Measurements from ENCODE around the gene GYG2. TPM values are rescaled to one million over a fixed set of nuclear protein-coding genes. Genes with fewer than 3 reads are reported as not detected.

GYG2 gene
- total RNA-seq, 1 experiment from 2014 or later, result 1.7 TPM

DNA sequence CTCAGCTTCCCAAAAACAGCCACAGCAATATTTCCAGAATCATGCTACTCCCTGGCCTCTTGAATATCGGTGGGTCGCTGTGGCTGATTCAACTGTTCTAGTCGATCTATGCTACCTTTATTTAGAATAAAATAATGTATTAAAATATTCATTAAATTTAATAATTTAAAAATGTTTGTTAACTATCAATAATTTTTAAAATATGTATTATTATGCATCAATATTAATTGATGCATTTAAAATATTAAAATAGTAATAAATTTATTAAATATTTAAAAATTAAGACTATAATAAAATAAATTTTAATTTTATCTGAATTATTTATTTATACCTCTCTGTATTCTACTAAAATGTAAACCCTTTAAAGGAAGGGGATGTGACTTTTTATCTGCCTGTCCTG, 81.4 kb downstream of the GYG2 start:
- Histone ChIP-seq H3K36me3 (ENCODE audit: low read depth) (no peaks in the 10 kb centered on the region), H3K27me3 (ENCODE audit: insufficient read depth, low read depth) (no peaks in the 10 kb centered on the region), H3K79me2 (ENCODE audit: low read depth) (no peaks in the 10 kb centered on the region), H3K4me1 (replicated peaks; ENCODE audit: insufficient read depth) (no peaks in the 10 kb centered on the region), H3K27ac (no peak overlapping the region), H2AFZ (no peak overlapping the region), H3K9me3 (ENCODE audit: insufficient read depth, low read depth) (no peaks in the 10 kb centered on the region), H4K20me1 (ENCODE audit: insufficient read depth) (no peaks in the 10 kb centered on the region), H3K9me2 (ENCODE audit: insufficient read depth) (no peaks in the 10 kb centered on the region), H3K4me3 (no peak overlapping the region), H3K4me2 (no peak overlapping the region), H3F3A (ENCODE audit: insufficient read depth, low read depth) (no peaks in the 10 kb centered on the region)
- POLR2A ChIA-PET (ENCODE audit: unreplicated experiment), result no interaction called here
- intact Hi-C loops (cut with micrococcal nuclease; ENCODE audit: unreplicated experiment), result no loop called here
- TF ChIP-seq, protein P1, sequence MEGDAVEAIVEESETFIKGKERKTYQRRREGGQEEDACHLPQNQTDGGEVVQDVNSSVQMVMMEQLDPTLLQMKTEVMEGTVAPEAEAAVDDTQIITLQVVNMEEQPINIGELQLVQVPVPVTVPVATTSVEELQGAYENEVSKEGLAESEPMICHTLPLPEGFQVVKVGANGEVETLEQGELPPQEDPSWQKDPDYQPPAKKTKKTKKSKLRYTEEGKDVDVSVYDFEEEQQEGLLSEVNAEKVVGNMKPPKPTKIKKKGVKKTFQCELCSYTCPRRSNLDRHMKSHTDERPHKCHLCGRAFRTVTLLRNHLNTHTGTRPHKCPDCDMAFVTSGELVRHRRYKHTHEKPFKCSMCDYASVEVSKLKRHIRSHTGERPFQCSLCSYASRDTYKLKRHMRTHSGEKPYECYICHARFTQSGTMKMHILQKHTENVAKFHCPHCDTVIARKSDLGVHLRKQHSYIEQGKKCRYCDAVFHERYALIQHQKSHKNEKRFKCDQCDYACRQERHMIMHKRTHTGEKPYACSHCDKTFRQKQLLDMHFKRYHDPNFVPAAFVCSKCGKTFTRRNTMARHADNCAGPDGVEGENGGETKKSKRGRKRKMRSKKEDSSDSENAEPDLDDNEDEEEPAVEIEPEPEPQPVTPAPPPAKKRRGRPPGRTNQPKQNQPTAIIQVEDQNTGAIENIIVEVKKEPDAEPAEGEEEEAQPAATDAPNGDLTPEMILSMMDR (conservative IDR thresholded peaks at IDR 0.05), result no peak
- TF ChIP-seq EZH2 (IDR thresholded peaks at IDR 0.05; ENCODE audit: low read depth), result no peak
- no TSS peak for BruUV-seq (replicated peaks)
- DNase-seq, result no peak
- CTCF ChIA-PET, result no interaction called here

DNA sequence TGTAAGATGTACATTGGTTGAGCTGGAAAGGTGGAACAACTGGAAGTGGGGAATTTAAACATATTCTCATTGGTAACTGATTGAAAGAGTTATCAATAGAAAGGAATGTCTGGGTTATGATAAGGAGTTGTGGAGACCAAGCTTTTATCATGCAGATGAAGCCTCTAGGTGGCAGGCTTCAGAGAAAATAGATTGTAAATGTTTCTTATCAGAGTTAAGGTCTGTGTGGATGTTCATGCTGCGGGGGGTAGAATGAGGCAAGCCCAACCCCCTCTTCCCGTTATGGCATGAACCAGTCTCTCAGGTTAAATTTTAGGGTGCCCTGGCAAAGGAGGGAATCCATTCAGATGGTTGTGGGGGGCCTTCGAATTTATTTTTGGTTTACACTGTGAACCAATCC, 84.4 kb downstream of the GYG2 start:
- POLR2A ChIA-PET (ENCODE audit: unreplicated experiment), result interaction anchor here (0.5 kb wide), 1 partner anchor 13 kb away, joined by 8 read pairs; no protein-coding TSS in a partner anchor
- CTCF ChIA-PET, result interaction anchor here (0.6 kb wide), 1 partner anchor 885 kb away, joined by 3 read pairs; no protein-coding TSS in a partner anchor
- no TSS peak for BruUV-seq (replicated peaks)
- H3K9me3 ChIP-seq (ENCODE audit: insufficient read depth, low read depth), result no peaks in the 10 kb centered on the region
- no peaks in the 10 kb centered on the region for H3K79me2 ChIP-seq (ENCODE audit: low read depth)
- intact Hi-C loops (cut with micrococcal nuclease; ENCODE audit: unreplicated experiment), result no loop called here
- no peaks in the 10 kb centered on the region for H3F3A ChIP-seq (ENCODE audit: insufficient read depth, low read depth)
- no peak overlapping the region for H2AFZ ChIP-seq
- no peak for DNase-seq
- H3K27ac ChIP-seq, result no peak overlapping the region
- H3K36me3 ChIP-seq (ENCODE audit: low read depth), result no peaks in the 10 kb centered on the region
- no peaks in the 10 kb centered on the region for H3K4me1 ChIP-seq (replicated peaks; ENCODE audit: insufficient read depth)
- no peak for TF ChIP-seq EZH2 (IDR thresholded peaks at IDR 0.05; ENCODE audit: low read depth)
- TF ChIP-seq, protein P1 (conservative IDR thresholded peaks at IDR 0.05), result peak; percentile 45; the same call in 1 of the 2 replicates
- no peak overlapping the region for H3K4me2 ChIP-seq
- no peaks in the 10 kb centered on the region for H4K20me1 ChIP-seq (ENCODE audit: insufficient read depth)
- no peak overlapping the region for H3K4me3 ChIP-seq
- no peaks in the 10 kb centered on the region for H3K9me2 ChIP-seq (ENCODE audit: insufficient read depth)
- no peaks in the 10 kb centered on the region for H3K27me3 ChIP-seq (ENCODE audit: insufficient read depth, low read depth)

DNA sequence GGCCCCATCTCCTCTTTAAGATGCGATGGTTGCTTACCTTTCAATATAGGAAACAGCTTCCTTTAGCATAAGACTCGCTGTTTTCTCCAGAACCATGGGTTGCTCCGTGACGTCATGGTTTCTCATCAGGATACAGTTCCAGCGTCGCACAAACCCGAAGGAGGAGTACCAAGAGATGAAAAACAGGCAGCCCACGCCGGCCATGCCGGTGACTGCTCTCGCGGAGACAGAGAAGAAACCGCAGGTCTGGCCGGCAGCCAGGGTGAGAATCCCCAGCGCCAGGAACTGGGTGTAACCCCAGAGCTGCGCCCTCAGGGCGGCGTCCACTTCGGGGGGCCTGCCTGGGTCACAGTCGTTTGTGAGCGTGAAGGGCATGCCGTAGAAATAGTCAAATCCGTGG, 89.0 kb downstream of the GYG2 start:
- no peak for TF ChIP-seq EZH2 (IDR thresholded peaks at IDR 0.05; ENCODE audit: low read depth)
- TF ChIP-seq, protein P1 (conservative IDR thresholded peaks at IDR 0.05), result no peak
- Histone ChIP-seq H3K79me2 (ENCODE audit: low read depth) (no peaks in the 10 kb centered on the region), H3K4me3 (no peak overlapping the region), H3K27me3 (ENCODE audit: insufficient read depth, low read depth) (no peaks in the 10 kb centered on the region), H3K9me3 (ENCODE audit: insufficient read depth, low read depth) (no peaks in the 10 kb centered on the region), H3K4me1 (replicated peaks; ENCODE audit: insufficient read depth) (no peaks in the 10 kb centered on the region), H3K4me2 (no peak overlapping the region), H4K20me1 (ENCODE audit: insufficient read depth) (no peaks in the 10 kb centered on the region), H3K27ac (no peak overlapping the region), H2AFZ (no peak overlapping the region), H3K9me2 (ENCODE audit: insufficient read depth) (no peaks in the 10 kb centered on the region), H3F3A (ENCODE audit: insufficient read depth, low read depth) (no peaks in the 10 kb centered on the region), H3K36me3 (ENCODE audit: low read depth) (no peaks in the 10 kb centered on the region)
- ChIA-PET POLR2A (ENCODE audit: unreplicated experiment) (no interaction called here), CTCF (no interaction called here)
- no TSS peak for BruUV-seq (replicated peaks)
- no peak for DNase-seq
- intact Hi-C loops (cut with micrococcal nuclease; ENCODE audit: unreplicated experiment), result no loop called here

Measured in PC-9 (cell line).